NCI-H146 treated with DMSO at 0.1 percent for 48 hours (cell line): Measurements from ENCODE around the gene MTMR1.

ENCODE experiments used
- DNase-seq: peaks from one replicate; lab custom pipeline; 2025; ENCODE audit not compliant: unreplicated experiment; lab: John Stamatoyannopoulos, UW

Gene MTMR1

DNA sequence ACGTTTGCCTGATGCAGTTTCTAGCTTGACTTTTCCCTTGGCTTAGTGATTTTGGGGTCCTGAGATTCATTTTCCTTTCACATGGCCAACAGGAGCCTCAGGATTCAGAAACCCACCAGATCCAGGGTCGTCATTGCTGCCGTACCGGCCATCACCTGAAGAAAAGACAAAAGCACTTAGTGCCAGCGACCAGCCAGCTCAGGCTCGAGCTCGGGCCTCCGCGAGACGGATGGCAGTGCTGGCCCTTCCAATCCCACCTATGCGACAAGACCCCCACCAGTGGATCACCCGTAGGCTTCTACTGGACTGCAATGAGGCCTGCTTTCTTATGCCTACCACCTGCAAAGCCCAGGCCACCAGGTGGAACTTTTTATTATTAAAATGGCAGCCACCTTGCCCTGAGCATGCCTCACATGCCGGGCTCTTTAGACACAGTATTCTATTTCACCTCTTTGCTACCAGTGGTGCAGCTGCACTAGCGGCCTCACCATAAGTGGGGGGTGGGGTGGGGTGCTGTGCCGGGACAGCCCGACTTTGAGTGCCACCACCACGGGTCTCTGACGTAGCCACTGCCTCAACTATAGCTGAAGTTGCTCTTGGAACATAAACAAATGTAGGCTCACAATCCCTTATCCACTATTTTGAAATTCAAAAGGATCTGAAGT, 84.3 kb downstream of the MTMR1 start:
- DNase-seq: no peak

GRCh38 chrX:150779385-150779784, 86.2 kb downstream of the MTMR1 start:
- DNase-seq: no peak

GRCh38 chrX:150781677-150782076, 88.5 kb downstream of the MTMR1 start:
- DNase-seq: no peak

GRCh38 chrX:150790021-150790420, 96.8 kb downstream of the MTMR1 start:
- DNase-seq: no peak

- no peak for DNase-seq
Observed at GRCh38 chrX:150792949-150793527, 99.8 kb downstream of the MTMR1 start.

DNA sequence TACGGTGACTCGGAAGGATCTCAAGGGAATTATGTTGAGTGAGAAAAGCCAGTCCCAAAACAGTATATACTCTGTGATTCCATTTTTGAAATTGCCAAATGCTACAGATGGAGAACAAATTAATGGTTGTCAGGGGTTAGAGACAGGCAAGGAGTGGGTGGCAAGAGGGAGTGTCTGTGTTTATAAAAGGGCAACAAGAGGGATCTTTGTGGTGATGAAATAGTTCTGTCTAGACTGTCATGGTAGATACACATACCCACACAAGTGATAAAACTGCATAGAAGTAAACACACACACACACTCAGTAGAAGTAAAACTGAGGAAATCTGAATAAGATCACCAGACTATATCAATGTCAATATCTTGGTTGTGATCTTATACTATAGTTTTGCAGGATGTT, 112.5 kb downstream of the MTMR1 start:
- no peak for DNase-seq

- no peak for DNase-seq
Observed at GRCh38 chrX:150806827-150807226, 113.6 kb downstream of the MTMR1 start.

DNA sequence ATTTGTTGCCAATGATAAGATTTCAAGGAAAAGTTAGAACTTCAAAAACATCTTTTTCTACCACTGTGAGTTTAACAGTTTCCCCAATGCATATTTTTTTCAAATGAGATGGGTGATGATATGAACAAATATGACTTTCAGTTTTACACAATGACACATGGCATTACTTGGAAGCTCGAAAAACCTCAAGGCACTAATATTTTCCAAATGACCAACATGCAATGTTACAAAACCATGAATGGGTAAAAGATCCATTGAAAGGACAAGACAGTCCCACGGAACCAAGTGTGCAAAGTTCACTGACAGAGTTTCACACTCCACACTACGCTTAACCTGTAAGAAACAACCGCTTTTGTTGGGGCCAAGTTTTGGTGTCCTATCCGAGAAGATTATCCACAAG, 120.7 kb downstream of the MTMR1 start:
- no peak for DNase-seq
